Measurements from ENCODE around the gene CAV2. TPM values are rescaled to one million over a fixed set of nuclear protein-coding genes. Genes with fewer than 3 reads are reported as not detected.

CAV2 gene
- total and polyA plus RNA-seq, 2 of the 13 experiments (the other 11 are each of a cell fraction or from before 2014, with no cell fraction given) = 0.09 to 0.18 TPM

DNA sequence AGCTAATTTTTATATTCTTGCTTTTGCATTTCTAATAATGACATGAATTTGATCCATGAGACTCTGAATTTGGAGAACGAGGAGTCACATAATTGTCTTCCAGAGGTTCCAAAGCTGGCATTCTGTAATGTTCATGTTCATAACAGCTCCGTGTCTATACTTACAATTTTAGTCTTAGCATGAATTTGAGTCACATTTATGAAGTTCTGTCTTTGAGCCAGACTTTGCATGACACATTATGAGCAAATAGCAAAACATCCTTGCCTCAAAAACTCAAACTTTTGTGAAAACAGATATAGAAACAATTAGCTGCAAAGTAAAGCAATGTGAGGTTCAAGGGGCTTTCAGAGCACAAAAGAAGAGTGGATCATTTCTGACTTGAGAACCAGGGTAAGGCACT, 44.5 kb upstream of the CAV2 start (continued):
- TF ChIP-seq, protein P1, sequence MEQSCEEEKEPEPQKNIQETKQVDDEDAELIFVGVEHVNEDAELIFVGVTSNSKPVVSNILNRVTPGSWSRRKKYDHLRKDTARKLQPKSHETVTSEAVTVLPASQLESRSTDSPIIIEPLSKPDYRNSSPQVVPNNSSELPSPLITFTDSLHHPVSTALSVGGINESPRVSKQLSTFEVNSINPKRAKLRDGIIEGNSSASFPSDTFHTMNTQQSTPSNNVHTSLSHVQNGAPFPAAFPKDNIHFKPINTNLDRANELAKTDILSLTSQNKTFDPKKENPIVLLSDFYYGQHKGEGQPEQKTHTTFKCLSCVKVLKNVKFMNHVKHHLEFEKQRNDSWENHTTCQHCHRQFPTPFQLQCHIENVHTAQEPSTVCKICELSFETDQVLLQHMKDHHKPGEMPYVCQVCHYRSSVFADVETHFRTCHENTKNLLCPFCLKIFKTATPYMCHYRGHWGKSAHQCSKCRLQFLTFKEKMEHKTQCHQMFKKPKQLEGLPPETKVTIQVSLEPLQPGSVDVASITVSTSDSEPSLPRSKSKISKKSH (CRISPR knock-in tag; IDR thresholded peaks at IDR 0.05; ENCODE audit: borderline replicate concordance) = no peak

DNA sequence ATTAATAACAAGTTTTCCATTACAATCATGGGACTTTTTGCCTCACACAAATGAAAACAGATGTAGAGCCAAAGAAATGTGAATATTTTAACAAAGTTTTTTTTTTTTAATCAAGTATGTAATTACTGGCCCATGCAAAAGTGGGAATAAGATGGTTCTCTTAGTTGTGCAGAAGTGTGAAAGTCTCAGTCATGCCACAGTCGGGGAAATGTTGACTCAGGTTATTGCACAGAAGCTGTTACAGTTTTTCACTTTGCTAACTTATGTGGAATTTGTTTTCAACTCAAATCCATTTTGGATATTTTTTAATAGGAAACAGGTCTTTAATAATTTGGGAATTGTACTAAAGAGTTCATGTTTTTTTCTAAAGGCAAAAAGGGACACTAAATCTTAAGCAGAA, 44.0 kb upstream of the CAV2 start:
- Histone ChIP-seq H3K9ac (ENCODE audit: insufficient read depth, low read depth, low read length) (no peak overlapping the region), H3K27me3 (ENCODE audit: control insufficient read depth in 1 of 2, insufficient read depth in 2 of 2, low read length in 2 of 2) (0 out of 5 replicates have a peak, but pooled peaks cover 0 to 2% of the 10 kb centered on the region in 2 experiments), H3K36me3 (replicated peaks in 1 of 2; ENCODE audit: control insufficient read depth in 1 of 2, insufficient read depth in 2 of 2, low read length in 2 of 2) (no peaks in the 10 kb centered on the region), H4K20me1 (ENCODE audit: insufficient read depth, low read length) (no peaks in the 10 kb centered on the region), H3K27ac (ENCODE audit: extremely low read length, insufficient read depth, low read length) (no peak overlapping the region), H3K9me3 (ENCODE audit: low read length) (no peaks in the 10 kb centered on the region), H3K4me3 (replicated peaks in 1 of 3; ENCODE audit: insufficient read depth in 1 of 3, low read depth in 2 of 3, low read length in 3 of 3) (no peak overlapping the region), H2AFZ (ENCODE audit: low read length) (no peak overlapping the region), H3K79me2 (ENCODE audit: insufficient read depth, low read length) (no peaks in the 10 kb centered on the region), H3K4me2 (ENCODE audit: low read depth, low read length) (no peak overlapping the region), H3K4me1 (ENCODE audit: insufficient read depth, low read length) (no peaks in the 10 kb centered on the region)
- intact Hi-C loops (cut with micrococcal nuclease; ENCODE audit: unreplicated experiment) (no loop called here), in situ Hi-C loops (cut with HindIII; ENCODE audit: extremely low pct_ligation_motif_present, low pct_unique_long_range_greater_than_20kb) (no loop called here)
- DNase-seq (ENCODE audit: low spot score) = no peak
- TF ChIP-seq ZNF615 (CRISPR knock-in tag; IDR thresholded peaks at IDR 0.05; ENCODE audit: borderline replicate concordance) (no peak), AGO1 (IDR thresholded peaks at IDR 0.05; ENCODE audit: low read depth, low read length, poor library complexity, severe bottlenecking) (no peak), SNAPC2 (CRISPR knock-in tag; IDR thresholded peaks at IDR 0.05) (no peak), FOSL1 (CRISPR knock-in tag; IDR thresholded peaks at IDR 0.05; ENCODE audit: borderline replicate concordance) (no peak), MEF2D (CRISPR knock-in tag; IDR thresholded peaks at IDR 0.05) (no peak), ZNF546 (CRISPR knock-in tag; conservative IDR thresholded peaks at IDR 0.05) (no peak), U2AF1 (optimal IDR thresholded peaks at IDR 0.05; ENCODE audit: low read depth, low read length) (no peak)
- TF ChIP-seq, protein P2, sequence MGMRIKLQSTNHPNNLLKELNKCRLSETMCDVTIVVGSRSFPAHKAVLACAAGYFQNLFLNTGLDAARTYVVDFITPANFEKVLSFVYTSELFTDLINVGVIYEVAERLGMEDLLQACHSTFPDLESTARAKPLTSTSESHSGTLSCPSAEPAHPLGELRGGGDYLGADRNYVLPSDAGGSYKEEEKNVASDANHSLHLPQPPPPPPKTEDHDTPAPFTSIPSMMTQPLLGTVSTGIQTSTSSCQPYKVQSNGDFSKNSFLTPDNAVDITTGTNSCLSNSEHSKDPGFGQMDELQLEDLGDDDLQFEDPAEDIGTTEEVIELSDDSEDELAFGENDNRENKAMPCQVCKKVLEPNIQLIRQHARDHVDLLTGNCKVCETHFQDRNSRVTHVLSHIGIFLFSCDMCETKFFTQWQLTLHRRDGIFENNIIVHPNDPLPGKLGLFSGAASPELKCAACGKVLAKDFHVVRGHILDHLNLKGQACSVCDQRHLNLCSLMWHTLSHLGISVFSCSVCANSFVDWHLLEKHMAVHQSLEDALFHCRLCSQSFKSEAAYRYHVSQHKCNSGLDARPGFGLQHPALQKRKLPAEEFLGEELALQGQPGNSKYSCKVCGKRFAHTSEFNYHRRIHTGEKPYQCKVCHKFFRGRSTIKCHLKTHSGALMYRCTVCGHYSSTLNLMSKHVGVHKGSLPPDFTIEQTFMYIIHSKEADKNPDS (CRISPR knock-in tag; IDR thresholded peaks at IDR 0.05) = no peak
- ATAC-seq = no peak
- CTCF ChIA-PET (ENCODE audit: low intra/inter-chr PET ratio, low total read pairs) = no interaction called here
- WGBS (ENCODE audit: low lambda C conversion rate) = 8% methylated on average over 1 of the region's 1 CpG
- POLR2A ChIA-PET = no interaction called here
- no peak for FAIRE-seq
- no TSS peak for BruUV-seq (replicated peaks)

All from HepG2 (cell line).